GM12872 (cell line): Measurements from ENCODE around the gene TNRC6B.

Source experiments
- CTCF ChIP-seq: IDR thresholded peaks from 3 replicates; pipeline ENCODE4 v1.5.1; 2011; ENCODE audit warnings: low read depth, mild to moderate bottlenecking, low read length, moderate library complexity; ENCODE audit not compliant: insufficient read depth

Gene TNRC6B

GRCh38 chr22:40212121-40212520 is 34.4 kb downstream of the TNRC6B start:
- no peak for TF ChIP-seq CTCF

- TF ChIP-seq CTCF: no peak
These were observed 35.8 kb downstream of the TNRC6B start for GRCh38 chr22:40213478-40213877.

- no peak for TF ChIP-seq CTCF
These were observed 37.5 kb downstream of the TNRC6B start for GRCh38 chr22:40215266-40215665.

GRCh38 chr22:40216041-40216756 is 38.5 kb downstream of the TNRC6B start:
- no peak for TF ChIP-seq CTCF

GRCh38 chr22:40218152-40218551 is 40.4 kb downstream of the TNRC6B start:
- TF ChIP-seq CTCF: no peak

- TF ChIP-seq CTCF: no peak
These were observed 41.1 kb downstream of the TNRC6B start for GRCh38 chr22:40218723-40219294.

- no peak for TF ChIP-seq CTCF
These were observed 42.8 kb downstream of the TNRC6B start for GRCh38 chr22:40220316-40221054.
